Tibial nerve (tissue), 3 donors: ENCODE measurements around the gene C1orf115.

Experiments used
- CTCF ChIP-seq, 5 experiments: fragments of 200-600 bp in 3 of 5; fragments of 450-650 bp in 2 of 5; sonication (generic) in 3 of 5; IDR thresholded peaks; one replicate each; pipeline ENCODE4 v1.5.1; 2016 to 2019; ENCODE audit warnings: antibody characterized with exemption in 5 of 5, mild to moderate bottlenecking in 3 of 5, moderate library complexity in 2 of 5
- POLR2A ChIP-seq, 2 donors: fragments of 450-650 bp; IDR thresholded peaks; one replicate each; pipeline ENCODE4 v1.6.1; 2017; ENCODE audit warnings: antibody characterized with exemption in 2 of 2, mild to moderate bottlenecking in 2 of 2, moderate library complexity in 2 of 2

DNA sequence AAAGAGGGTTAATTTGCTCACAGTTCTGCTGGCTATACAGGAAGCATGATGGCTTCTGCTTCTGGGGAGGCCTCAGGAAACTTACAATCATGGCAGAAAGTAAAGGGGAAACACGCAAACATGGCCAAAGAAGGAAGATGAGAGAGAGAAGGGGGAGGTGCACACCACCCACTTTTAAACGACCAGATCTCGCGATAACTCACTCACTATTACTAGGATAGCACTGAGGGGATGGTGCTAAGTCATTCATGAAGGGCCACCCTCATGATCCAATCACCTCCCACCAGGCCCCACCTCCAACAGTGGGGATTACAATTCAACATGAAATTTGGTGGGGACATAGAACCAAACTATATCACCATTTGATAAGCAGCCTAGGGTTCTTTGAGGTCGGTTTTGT is 2.4 kb upstream of the C1orf115 start:
- TF ChIP-seq CTCF (IDR thresholded peaks at IDR 0.05) = no peak
- TF ChIP-seq POLR2A (IDR thresholded peaks at IDR 0.05) = no peak
